Astrocyte (in vitro differentiated cells and primary cell): ENCODE data around the gene ALDH3A2. TPM values are rescaled to one million over a fixed set of nuclear protein-coding genes. Genes with fewer than 3 reads are reported as not detected.

Experiments
- DNase-seq: peaks from one replicate; pipeline ENCODE4 v3.0.0-alpha.2; 2010; ENCODE audit warnings: low read depth
- FAIRE-seq: peaks from 2 replicates; lab custom pipeline; 2011; peaks lifted over from hg19 to GRCh38; lab: Jason Lieb, UNC
- H2AFZ ChIP-seq: 2 replicates; pipeline ENCODE4 v1.6.0; 2012; ENCODE audit warnings: low read depth, low read length, inconsistent platforms
- H3K27ac ChIP-seq: 2 replicates; pipeline ENCODE4 v1.5.1; 2011; ENCODE audit warnings: low read depth, low read length, inconsistent platforms
- H3K27me3 ChIP-seq: 2 replicates; pipeline ENCODE4 v1.6.0; 2011; ENCODE audit warnings: low read length, inconsistent platforms; ENCODE audit not compliant: insufficient read depth
- H3K36me3 ChIP-seq: 2 replicates; pipeline ENCODE4 v1.5.1; 2011; ENCODE audit warnings: low read length, inconsistent platforms; ENCODE audit not compliant: insufficient read depth
- H3K4me1 ChIP-seq: 2 replicates; pipeline ENCODE4 v1.5.1; 2011; ENCODE audit warnings: low read length, inconsistent platforms; ENCODE audit not compliant: insufficient read depth
- H3K4me2 ChIP-seq: 2 replicates; pipeline ENCODE4 v1.6.0; 2012; ENCODE audit warnings: low read length, inconsistent platforms
- H3K4me3 ChIP-seq: 2 replicates; pipeline ENCODE4 v1.5.1; 2011; ENCODE audit warnings: low read depth, mild to moderate bottlenecking, low read length, inconsistent platforms; ENCODE audit not compliant: insufficient read depth
- H3K79me2 ChIP-seq: 2 replicates; pipeline ENCODE4 v1.6.0; 2012; ENCODE audit warnings: mild to moderate bottlenecking, low read length, inconsistent platforms; ENCODE audit not compliant: insufficient read depth
- H3K9ac ChIP-seq: 2 replicates; pipeline ENCODE4 v1.6.0; 2012; ENCODE audit warnings: mild to moderate bottlenecking, low read length, inconsistent platforms
- H3K9me3 ChIP-seq: 2 replicates; pipeline ENCODE4 v1.5.1; 2012; ENCODE audit warnings: low read depth, mild to moderate bottlenecking, low read length, inconsistent platforms; ENCODE audit not compliant: insufficient read depth
- H4K20me1 ChIP-seq: 2 replicates; pipeline ENCODE4 v1.6.0; 2012; ENCODE audit warnings: low read length, inconsistent platforms; ENCODE audit not compliant: insufficient read depth
- H3K27ac Mint-ChIP-seq: one replicate; pipeline ENCODE4 v1.8.0; 2021; ENCODE audit warnings: mild to moderate bottlenecking, mixed read lengths; ENCODE audit not compliant: unreplicated experiment
- H3K27me3 Mint-ChIP-seq: one replicate; pipeline ENCODE4 v1.8.0; 2021; ENCODE audit warnings: low read depth, mixed read lengths; ENCODE audit not compliant: unreplicated experiment
- H3K36me3 Mint-ChIP-seq: one replicate; pipeline ENCODE4 v1.8.0; 2021; ENCODE audit warnings: low read depth, mixed read lengths; ENCODE audit not compliant: unreplicated experiment
- H3K4me1 Mint-ChIP-seq: one replicate; pipeline ENCODE4 v1.8.0; 2021; ENCODE audit warnings: low read depth, mixed read lengths; ENCODE audit not compliant: unreplicated experiment
- H3K4me3 Mint-ChIP-seq: one replicate; pipeline ENCODE4 v1.8.0; 2021; ENCODE audit warnings: mild to moderate bottlenecking, moderate library complexity, mixed read lengths; ENCODE audit not compliant: unreplicated experiment
- H3K9me3 Mint-ChIP-seq: one replicate; pipeline ENCODE4 v1.8.0; 2021; ENCODE audit warnings: mild to moderate bottlenecking, mixed read lengths; ENCODE audit not compliant: unreplicated experiment
- CTCF ChIP-seq: IDR thresholded peaks from 2 replicates; pipeline ENCODE4 v1.5.1; 2011; ENCODE audit warnings: low read depth, mild to moderate bottlenecking, inconsistent platforms, low read length, moderate library complexity; ENCODE audit not compliant: insufficient read depth
- EZH2 ChIP-seq: IDR thresholded peaks from 2 replicates; pipeline ENCODE4 v1.6.1; 2012; ENCODE audit warnings: mild to moderate bottlenecking, low read length, inconsistent platforms; ENCODE audit not compliant: insufficient read depth
- total RNA-seq: library from RNA; stranded (reverse); gene quantifications from 2 replicates; pipeline ENCODE4 v1.2.1, GENCODE V29; 2021

The ALDH3A2 gene
- total RNA-seq, 1 donor from 2014 or later: 13.8 TPM

- no peak overlapping the region for H2AFZ ChIP-seq
- no peak for TF ChIP-seq EZH2
- no peak for TF ChIP-seq CTCF
- no peaks in the 10 kb centered on the region for H3K79me2 ChIP-seq
- peaks cover 9% of the 10 kb centered on the region for H3K27me3 Mint-ChIP-seq
- no peaks in the 10 kb centered on the region for H3K36me3 ChIP-seq
- peaks cover 3% of the 10 kb centered on the region for H3K36me3 Mint-ChIP-seq
- no peak overlapping the region for H3K27ac Mint-ChIP-seq
- H3K9me3 ChIP-seq: no peaks in the 10 kb centered on the region
- DNase-seq (no peak), FAIRE-seq (no peak)
- no peak overlapping the region for H3K4me3 ChIP-seq
- H4K20me1 ChIP-seq: no peaks in the 10 kb centered on the region
- no peak overlapping the region for H3K4me2 ChIP-seq
- H3K4me3 Mint-ChIP-seq: no peak overlapping the region
- H3K27me3 ChIP-seq: no peaks in the 10 kb centered on the region
- H3K4me1 ChIP-seq: no peaks in the 10 kb centered on the region
- no peaks in the 10 kb centered on the region for H3K4me1 Mint-ChIP-seq
- no peak overlapping the region for H3K9ac ChIP-seq
- H3K27ac ChIP-seq: no peak overlapping the region
- no peaks in the 10 kb centered on the region for H3K9me3 Mint-ChIP-seq
These were observed 16.6 kb upstream of the ALDH3A2 start for GRCh38 chr17:19631905-19632304.

- H3K4me2 ChIP-seq: no peak overlapping the region
- FAIRE-seq (no peak), DNase-seq (no peak)
These were observed 6.7 kb upstream of the ALDH3A2 start for GRCh38 chr17:19641687-19642372.

More at GRCh38 chr17:19641687-19642372, 6.7 kb upstream of the ALDH3A2 start:
- H3K79me2 ChIP-seq: no peaks in the 10 kb centered on the region
- no peaks in the 10 kb centered on the region for H3K36me3 ChIP-seq
- no peak for TF ChIP-seq EZH2
- TF ChIP-seq CTCF: no peak
- H3K9me3 ChIP-seq: no peaks in the 10 kb centered on the region
- H3K27ac ChIP-seq: no peak overlapping the region
- peaks cover 5% of the 10 kb centered on the region for H3K27me3 ChIP-seq
- H3K9me3 Mint-ChIP-seq: no peaks in the 10 kb centered on the region
- no peaks in the 10 kb centered on the region for H3K36me3 Mint-ChIP-seq
- H3K4me1 Mint-ChIP-seq: peaks cover 2% of the 10 kb centered on the region
- no peak overlapping the region for H3K4me3 ChIP-seq
- no peak overlapping the region for H3K27ac Mint-ChIP-seq
- H3K4me1 ChIP-seq: peaks cover 2% of the 10 kb centered on the region
- no peak overlapping the region for H3K9ac ChIP-seq
- H2AFZ ChIP-seq: no peak overlapping the region
- no peak overlapping the region for H3K4me3 Mint-ChIP-seq
- no peaks in the 10 kb centered on the region for H3K27me3 Mint-ChIP-seq
- no peaks in the 10 kb centered on the region for H4K20me1 ChIP-seq
